Neuron (in vitro differentiated cells): ENCODE data around the gene GPNMB.
A peak's percentile ranks its signal among the peaks of the same experiment; 100 is the strongest.
"Not testable (repeated sequence)": the region's sequence is repeated elsewhere in the genome, so short reads cannot be mapped to it uniquely, and the experiment has no call there.

Source experiments
- H2AFZ ChIP-seq: one replicate; pipeline ENCODE4 v1.6.1; 2013; ENCODE audit warnings: low read depth, mild to moderate bottlenecking, inconsistent platforms, low read length, moderate library complexity
- H3K27me3 ChIP-seq: one replicate; pipeline ENCODE4 v1.6.1; 2013; ENCODE audit warnings: low read length; ENCODE audit not compliant: insufficient read depth
- H3K36me3 ChIP-seq: one replicate; pipeline ENCODE4 v1.6.1; 2013; ENCODE audit warnings: low read length; ENCODE audit not compliant: insufficient read depth
- H3K4me1 ChIP-seq: one replicate; pipeline ENCODE4 v1.6.1; 2013; ENCODE audit warnings: low read length; ENCODE audit not compliant: insufficient read depth
- H3K4me3 ChIP-seq: 2 replicates; pipeline ENCODE4 v1.5.1; 2013; ENCODE audit warnings: mild to moderate bottlenecking, low read length, moderate library complexity
- H3K9me3 ChIP-seq: one replicate; pipeline ENCODE4 v1.6.1; 2013; ENCODE audit warnings: low read length

Gene GPNMB

DNA sequence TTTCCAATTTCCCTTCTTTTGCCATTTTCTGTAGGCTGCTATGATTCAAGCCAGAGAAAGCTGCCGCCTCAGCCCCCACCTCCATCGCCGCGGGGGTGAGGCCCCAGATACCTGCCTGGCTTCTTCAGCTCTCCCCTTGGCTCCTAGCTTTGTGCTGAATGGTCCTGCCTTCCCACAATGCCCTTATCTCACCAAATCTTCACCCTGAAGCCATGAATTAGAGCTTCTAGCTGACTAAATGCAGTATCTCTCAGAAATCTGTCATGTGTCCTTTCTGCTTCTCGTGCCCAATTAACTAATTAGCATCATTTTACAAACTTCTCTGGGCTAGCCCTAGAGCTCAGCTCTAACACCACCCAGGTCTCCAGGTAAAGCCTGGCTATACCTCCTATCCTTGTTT is 32.2 kb upstream of the GPNMB start:
- no peaks in the 10 kb centered on the region for H3K27me3 ChIP-seq
- H2AFZ ChIP-seq, result no peak overlapping the region
- no peak overlapping the region for H3K4me3 ChIP-seq
- no peaks in the 10 kb centered on the region for H3K4me1 ChIP-seq
- no peaks in the 10 kb centered on the region for H3K36me3 ChIP-seq
- H3K9me3 ChIP-seq, result no peaks in the 10 kb centered on the region

DNA sequence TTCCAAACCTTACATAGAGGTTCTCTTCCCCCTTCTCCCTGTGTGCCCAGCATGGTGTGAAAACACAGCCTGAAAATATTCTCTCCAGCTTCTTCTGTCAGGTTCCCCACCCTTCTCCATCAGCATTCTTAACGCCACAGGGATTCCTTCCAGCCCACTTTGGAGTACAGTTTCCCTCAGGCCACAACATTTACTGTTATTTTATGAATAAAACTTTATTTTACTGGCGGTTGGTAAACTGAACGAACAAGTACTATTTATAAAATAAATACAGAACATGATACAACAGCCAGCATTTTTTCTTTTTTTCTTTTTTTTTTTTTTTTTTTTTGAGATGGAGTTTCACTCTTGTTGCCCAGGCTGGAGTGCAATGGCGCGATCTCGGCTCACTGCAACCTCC is 31.6 kb upstream of the GPNMB start:
- Histone ChIP-seq H3K4me1 (no peaks in the 10 kb centered on the region), H3K36me3 (no peaks in the 10 kb centered on the region), H3K9me3 (no peaks in the 10 kb centered on the region)

DNA sequence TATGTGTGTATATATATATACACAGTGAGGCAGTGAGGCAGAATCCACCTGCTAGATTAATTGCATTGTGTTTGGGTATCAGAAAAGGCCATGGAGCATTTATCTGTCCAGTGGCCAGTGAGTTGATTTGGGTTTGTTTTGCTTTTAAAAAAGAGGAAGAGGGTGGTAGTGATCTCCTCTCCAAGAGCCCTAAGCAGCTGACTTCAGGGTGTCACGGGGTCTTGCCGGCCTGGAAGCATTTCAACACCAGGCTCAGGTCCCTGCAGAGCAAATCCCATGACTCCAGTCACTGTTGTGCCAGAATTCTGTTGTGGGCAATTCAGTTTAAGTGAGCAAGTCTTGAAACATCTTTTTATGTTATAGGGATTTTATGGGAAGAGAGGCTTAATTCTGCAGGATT is 30.6 kb upstream of the GPNMB start:
- Histone ChIP-seq H3K4me1 (no peaks in the 10 kb centered on the region), H3K9me3 (no peaks in the 10 kb centered on the region), H3K27me3 (no peaks in the 10 kb centered on the region), H3K4me3 (no peak overlapping the region), H3K36me3 (no peaks in the 10 kb centered on the region), H2AFZ (no peak overlapping the region)

More for the DNA sequence above, 31.6 kb upstream of the GPNMB start:
- no peaks in the 10 kb centered on the region for H3K27me3 ChIP-seq
- H3K4me3 ChIP-seq, result no peak overlapping the region
- H2AFZ ChIP-seq, result no peak overlapping the region

- H3K27me3 ChIP-seq, result no peaks in the 10 kb centered on the region
- H3K9me3 ChIP-seq, result no peaks in the 10 kb centered on the region
- H3K4me3 ChIP-seq, result no peak overlapping the region
- no peak overlapping the region for H2AFZ ChIP-seq
- no peaks in the 10 kb centered on the region for H3K36me3 ChIP-seq
- H3K4me1 ChIP-seq, result no peaks in the 10 kb centered on the region
Measured at GRCh38 chr7:23218196-23218595, 28.4 kb upstream of the GPNMB start.

GRCh38 chr7:23220690-23221305 is 25.8 kb upstream of the GPNMB start:
- H3K27me3 ChIP-seq, result no peaks in the 10 kb centered on the region
- H3K36me3 ChIP-seq, result no peaks in the 10 kb centered on the region
- no peaks in the 10 kb centered on the region for H3K9me3 ChIP-seq
- no peak overlapping the region for H3K4me3 ChIP-seq
- no peaks in the 10 kb centered on the region for H3K4me1 ChIP-seq
- H2AFZ ChIP-seq, result peak overlapping the region; percentile 36

DNA sequence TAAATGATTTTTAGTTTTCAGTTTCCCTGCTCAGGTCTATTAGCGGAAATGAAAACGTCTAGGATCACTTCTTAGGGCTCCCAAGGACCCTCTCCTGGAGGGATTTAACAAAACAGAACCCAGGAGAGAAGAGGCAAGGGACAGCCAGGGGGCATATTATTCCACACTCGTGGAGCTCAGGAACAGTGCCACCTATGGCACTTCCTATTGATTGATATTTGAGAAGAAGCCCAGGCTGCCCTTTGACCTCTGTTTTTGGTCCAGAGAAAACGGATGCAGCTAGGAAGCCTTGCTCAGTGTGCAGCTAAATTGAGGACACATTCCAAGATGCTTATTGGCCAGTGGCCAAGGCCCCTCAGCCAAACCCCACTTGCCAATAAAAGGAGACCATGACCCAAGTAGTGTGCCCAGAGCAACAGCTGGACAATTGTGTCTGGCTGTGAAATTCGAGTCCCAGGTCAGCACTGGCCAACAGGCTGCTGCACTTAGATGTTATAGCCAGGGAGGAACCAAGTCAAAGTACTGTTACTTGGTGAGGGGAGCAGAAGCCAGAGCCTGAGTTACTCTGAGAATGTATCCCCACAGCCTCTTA is 24.0 kb upstream of the GPNMB start:
- H3K9me3 ChIP-seq, result no peaks in the 10 kb centered on the region
- H3K4me1 ChIP-seq, result no peaks in the 10 kb centered on the region
- H3K4me3 ChIP-seq, result no peak overlapping the region
- H3K36me3 ChIP-seq, result no peaks in the 10 kb centered on the region
- no peaks in the 10 kb centered on the region for H3K27me3 ChIP-seq
- no peak overlapping the region for H2AFZ ChIP-seq

DNA sequence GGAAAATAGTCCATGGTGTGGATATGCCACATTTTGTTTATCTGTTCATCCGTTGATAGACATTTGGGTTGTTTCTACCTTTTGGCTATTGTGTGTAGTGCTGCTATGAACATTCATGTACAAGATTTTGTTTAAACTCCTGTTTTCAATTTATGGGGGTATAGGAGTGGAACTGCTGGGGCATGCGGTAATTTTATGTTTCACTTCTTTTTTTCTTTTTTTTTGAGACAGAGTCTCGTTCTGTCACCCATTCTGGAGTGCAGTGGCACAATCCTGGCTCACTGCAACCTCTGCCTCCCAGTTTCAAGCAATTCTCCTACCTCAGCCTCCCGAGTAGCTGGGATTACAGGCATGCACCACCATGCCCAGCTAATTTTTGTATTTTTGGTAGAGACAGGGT is 22.2 kb upstream of the GPNMB start:
- H3K9me3 ChIP-seq, H3K4me3 ChIP-seq, H2AFZ ChIP-seq, H3K36me3 ChIP-seq, H3K4me1 ChIP-seq, H3K27me3 ChIP-seq: not testable (repeated sequence)

DNA sequence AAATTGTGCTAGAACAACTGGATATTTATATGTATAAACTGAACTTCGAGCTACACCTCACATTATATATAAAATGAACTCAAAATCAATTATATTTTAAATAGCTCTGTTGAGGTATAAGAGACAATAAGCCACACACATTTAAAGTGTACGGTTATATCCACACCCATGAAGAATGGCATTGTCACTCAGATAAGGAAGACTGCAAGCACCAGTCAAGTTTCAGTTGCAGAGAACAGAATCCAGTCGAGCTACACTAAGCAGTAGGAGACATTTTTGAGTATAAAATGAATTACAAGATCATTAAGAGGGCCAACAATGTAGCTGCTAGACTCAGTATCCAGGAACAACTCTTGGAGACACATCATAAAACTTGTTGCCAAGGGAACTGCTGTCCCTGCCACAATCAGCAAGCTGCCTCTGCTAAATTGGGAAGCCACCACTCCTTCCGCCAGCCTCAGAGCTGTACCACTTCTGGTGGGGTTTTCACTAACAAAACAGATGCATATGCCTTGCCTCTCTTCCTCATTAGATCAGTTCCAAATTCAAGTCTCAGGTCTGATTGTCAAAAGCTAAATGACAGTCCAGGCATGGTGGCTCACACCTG is 19.6 kb upstream of the GPNMB start:
- no peak overlapping the region for H3K4me3 ChIP-seq
- no peaks in the 10 kb centered on the region for H3K27me3 ChIP-seq
- no peaks in the 10 kb centered on the region for H3K36me3 ChIP-seq
- no peaks in the 10 kb centered on the region for H3K9me3 ChIP-seq
- H2AFZ ChIP-seq, result no peak overlapping the region
- H3K4me1 ChIP-seq, result no peaks in the 10 kb centered on the region

GRCh38 chr7:23228412-23228811 is 18.2 kb upstream of the GPNMB start:
- H3K27me3 ChIP-seq, result no peaks in the 10 kb centered on the region
- no peaks in the 10 kb centered on the region for H3K36me3 ChIP-seq
- no peaks in the 10 kb centered on the region for H3K9me3 ChIP-seq
- H2AFZ ChIP-seq, result no peak overlapping the region
- no peak overlapping the region for H3K4me3 ChIP-seq
- H3K4me1 ChIP-seq, result no peaks in the 10 kb centered on the region

GRCh38 chr7:23230641-23231101 is 15.9 kb upstream of the GPNMB start:
- no peaks in the 10 kb centered on the region for H3K9me3 ChIP-seq
- H3K27me3 ChIP-seq, result no peaks in the 10 kb centered on the region
- H2AFZ ChIP-seq, result no peak overlapping the region
- no peaks in the 10 kb centered on the region for H3K36me3 ChIP-seq
- no peaks in the 10 kb centered on the region for H3K4me1 ChIP-seq
- H3K4me3 ChIP-seq, result no peak overlapping the region

- Histone ChIP-seq H3K4me3 (no peak overlapping the region), H3K4me1 (no peaks in the 10 kb centered on the region), H2AFZ (no peak overlapping the region), H3K27me3 (no peaks in the 10 kb centered on the region), H3K36me3 (no peaks in the 10 kb centered on the region), H3K9me3 (no peaks in the 10 kb centered on the region)
Measured at GRCh38 chr7:23232966-23233365, 13.6 kb upstream of the GPNMB start.

DNA sequence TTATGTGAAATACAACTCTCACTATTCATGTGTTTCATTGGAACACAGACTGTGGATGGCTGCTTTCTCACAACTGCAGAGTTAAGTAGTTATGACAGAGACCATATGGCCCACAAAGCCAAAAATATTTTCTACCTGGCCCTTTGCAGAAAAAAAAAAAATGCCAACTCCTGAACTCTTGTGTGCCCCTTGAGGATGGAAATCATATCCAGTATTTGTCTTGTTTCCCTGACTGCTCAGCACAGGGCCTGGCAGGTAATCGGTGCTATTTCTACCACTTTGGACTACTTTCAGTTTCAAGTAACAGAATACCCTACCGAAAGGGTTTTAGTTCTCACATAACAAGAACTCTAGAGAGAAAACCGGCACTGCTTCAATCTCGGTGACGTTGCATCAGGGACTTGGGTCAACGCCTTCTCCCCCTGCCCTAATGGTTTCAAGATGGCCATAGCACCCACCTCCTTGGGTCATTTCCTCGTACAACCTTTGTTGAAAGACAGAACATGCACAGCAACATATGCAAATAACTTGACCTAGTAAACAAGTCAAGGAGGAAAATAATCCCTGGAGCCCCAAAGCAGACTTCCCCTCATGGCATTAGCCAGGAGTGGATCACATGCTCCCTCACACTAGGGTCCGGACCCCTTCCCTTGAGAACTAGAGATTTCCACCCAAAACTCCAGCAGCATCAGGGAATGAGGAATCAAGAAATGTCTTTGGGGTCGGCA is 11.8 kb upstream of the GPNMB start:
- no peak overlapping the region for H2AFZ ChIP-seq
- no peaks in the 10 kb centered on the region for H3K4me1 ChIP-seq
- H3K27me3 ChIP-seq, result no peaks in the 10 kb centered on the region
- H3K9me3 ChIP-seq, result no peaks in the 10 kb centered on the region
- H3K4me3 ChIP-seq, result no peak overlapping the region
- no peaks in the 10 kb centered on the region for H3K36me3 ChIP-seq

GRCh38 chr7:23235813-23236221 is 10.8 kb upstream of the GPNMB start:
- H3K27me3 ChIP-seq, result no peaks in the 10 kb centered on the region
- H2AFZ ChIP-seq, result no peak overlapping the region
- no peaks in the 10 kb centered on the region for H3K4me1 ChIP-seq
- no peaks in the 10 kb centered on the region for H3K36me3 ChIP-seq
- no peaks in the 10 kb centered on the region for H3K9me3 ChIP-seq
- H3K4me3 ChIP-seq, result no peak overlapping the region
